GM19452 (cell line): ENCODE measurements around the gene TTYH1.
"Not testable (repeated sequence)": the region's sequence is repeated elsewhere in the genome, so short reads cannot be mapped to it uniquely, and the experiment has no call there.

Source experiments
- ATAC-seq: cut with Tn5 transposase; IDR thresholded peaks from one replicate; pipeline ENCODE4 v1.9.1; 2021; ENCODE audit not compliant: unreplicated experiment

The TTYH1 gene

DNA sequence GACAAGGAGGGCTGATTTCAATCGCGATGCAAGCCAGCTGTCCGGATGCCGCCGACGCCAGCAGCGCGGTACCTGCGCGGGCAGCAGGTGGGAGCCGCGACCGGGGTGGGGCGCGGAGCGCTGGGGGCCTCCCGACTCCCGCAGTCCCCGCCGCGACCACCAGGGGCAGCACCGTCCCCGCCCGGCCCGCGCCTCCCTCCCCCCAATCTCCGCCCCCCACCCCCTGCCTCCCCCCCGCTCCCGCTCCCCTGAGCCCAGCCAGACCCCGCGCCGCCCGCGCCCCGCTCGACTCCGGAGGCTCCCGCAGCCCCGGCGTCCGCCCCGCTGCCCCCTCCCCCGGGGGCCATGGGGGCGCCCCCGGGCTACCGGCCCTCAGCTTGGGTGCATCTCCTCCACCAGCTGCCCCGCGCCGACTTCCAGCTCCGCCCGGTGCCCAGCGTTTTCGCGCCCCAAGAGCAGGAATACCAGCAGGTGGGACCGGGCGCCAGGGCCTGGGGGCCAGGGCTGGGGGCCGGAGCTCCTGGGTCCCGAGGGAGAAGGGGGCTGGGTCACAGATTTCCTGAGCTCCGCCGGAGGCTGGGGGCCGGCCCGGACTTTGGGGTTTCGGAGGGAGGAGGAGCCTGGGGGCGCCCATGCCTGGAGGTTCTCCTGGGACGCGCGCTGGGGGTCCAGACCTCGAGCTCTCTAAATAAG is at the start of gene TTYH1:
TSS of gene TTYH1 (plus strand) at position 257 of the 693 bp plus-strand sequence. CDS start at position 346, 89 bp downstream.
- ATAC-seq, result no peak

GRCh38 chr19:54365798-54366197 is 49.5 kb upstream of the TTYH1 start:
- ATAC-seq, result not testable (repeated sequence)

GRCh38 chr19:54366811-54367210 is 48.5 kb upstream of the TTYH1 start:
- no peak for ATAC-seq

- ATAC-seq, result no peak
Measured at GRCh38 chr19:54369082-54369687, 46.1 kb upstream of the TTYH1 start.

GRCh38 chr19:54369688-54370433 is 45.4 kb upstream of the TTYH1 start:
- ATAC-seq, result not testable (repeated sequence)

GRCh38 chr19:54370434-54370796 is 44.8 kb upstream of the TTYH1 start:
- ATAC-seq, result not testable (repeated sequence)

GRCh38 chr19:54371453-54371852 is 43.8 kb upstream of the TTYH1 start:
- not testable (repeated sequence) for ATAC-seq

- no peak for ATAC-seq
Measured at GRCh38 chr19:54373781-54374631, 41.3 kb upstream of the TTYH1 start.

DNA sequence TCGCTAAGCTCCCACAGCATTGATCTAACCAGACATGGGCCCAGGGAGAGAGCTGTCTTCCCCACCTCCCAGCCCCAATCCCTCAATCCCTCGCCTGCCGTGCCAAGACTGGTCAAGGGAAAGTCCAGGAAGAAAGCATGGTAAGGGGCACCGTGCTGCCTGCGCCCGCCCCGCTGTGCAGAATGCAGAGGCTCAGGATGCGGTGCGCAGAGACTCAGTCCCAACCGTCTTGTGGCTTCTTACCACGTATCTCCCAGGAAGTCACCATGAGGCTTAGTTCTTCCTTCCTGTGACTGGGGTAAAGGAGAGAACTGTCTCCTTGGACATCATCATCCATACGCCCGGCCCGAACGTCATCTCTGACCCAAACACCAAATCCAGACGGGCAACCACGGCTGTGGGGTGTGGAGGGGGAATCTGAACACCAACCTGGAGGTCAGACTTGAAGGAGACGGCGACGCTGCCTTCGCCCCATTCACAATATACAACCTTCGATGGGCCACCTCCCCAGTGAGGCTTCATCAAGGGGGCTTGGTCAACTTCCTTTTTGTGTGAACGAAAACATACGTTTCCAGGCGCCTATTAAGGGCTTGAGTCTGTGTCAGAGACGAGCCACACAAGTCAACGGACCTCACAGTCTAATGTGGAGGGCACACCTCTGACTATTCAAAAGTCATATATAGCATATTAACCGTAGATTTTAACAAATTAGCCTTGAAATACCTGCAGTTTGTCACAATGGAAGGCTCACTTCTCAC is 39.9 kb upstream of the TTYH1 start:
- not testable (repeated sequence) for ATAC-seq

- ATAC-seq, result no peak
Measured at GRCh38 chr19:54376610-54377285, 38.5 kb upstream of the TTYH1 start.

- ATAC-seq, result no peak
Measured at GRCh38 chr19:54379187-54379678, 36.0 kb upstream of the TTYH1 start.

GRCh38 chr19:54380897-54381296 is 34.4 kb upstream of the TTYH1 start:
- no peak for ATAC-seq

GRCh38 chr19:54382041-54382440 is 33.2 kb upstream of the TTYH1 start:
- not testable (repeated sequence) for ATAC-seq

DNA sequence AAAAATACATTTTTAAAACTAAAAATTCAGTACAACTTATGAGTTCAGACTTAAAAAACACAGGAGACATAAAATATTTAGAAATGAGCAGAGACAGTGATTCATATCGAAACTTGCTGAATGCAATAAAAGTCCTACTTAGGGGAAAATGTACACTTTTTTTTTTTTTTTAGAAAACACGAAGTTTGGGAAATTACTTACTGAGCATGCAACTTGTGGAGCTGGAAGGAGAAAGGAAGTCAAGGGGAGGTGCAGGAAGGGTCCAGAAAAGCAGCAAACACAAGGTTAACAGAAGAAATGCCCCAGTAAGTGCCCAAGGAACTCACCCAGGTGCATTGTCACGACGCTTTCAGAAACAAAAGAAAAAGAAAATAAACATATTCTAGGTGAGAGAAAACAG is 31.9 kb upstream of the TTYH1 start:
- no peak for ATAC-seq

DNA sequence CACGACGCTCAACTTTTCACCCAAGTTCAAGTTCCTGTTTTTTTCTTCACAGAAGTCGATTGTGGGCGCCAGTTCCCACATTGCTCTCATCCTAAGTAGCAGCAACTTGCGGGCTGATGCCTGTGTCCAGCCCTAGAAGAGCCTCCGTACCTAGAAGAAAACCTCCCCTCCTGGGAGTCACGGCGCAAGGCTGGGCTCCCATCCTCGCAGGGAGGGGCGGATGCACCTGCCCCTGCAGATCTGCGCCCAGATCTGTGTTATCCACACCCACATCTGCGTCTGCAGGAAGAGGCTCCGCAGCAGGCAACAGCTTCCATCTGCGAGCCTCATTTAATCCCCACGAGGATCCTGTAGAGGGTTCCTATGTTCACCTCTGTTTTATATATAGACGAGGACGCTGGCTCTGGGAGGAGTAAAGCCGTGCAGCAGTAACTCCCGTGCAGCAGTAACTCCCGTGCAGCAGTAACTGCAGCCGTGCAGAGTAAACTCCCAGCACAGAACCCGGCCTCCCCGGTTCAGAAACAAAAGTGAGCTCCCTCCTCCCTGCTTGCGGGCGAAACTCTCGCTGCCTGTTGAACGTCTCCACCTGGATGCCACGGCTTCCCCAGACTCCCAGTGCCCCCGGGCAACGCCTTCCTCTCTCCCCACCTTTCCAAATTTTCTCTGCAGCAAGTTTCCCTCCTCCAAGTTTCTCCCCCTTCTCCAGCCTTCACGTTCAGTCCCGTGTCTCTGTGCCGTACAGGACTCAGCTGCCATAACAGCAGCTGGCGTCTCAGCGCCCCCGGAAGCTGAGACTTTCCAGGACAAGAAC is 27.1 kb upstream of the TTYH1 start:
- ATAC-seq, result no peak

DNA sequence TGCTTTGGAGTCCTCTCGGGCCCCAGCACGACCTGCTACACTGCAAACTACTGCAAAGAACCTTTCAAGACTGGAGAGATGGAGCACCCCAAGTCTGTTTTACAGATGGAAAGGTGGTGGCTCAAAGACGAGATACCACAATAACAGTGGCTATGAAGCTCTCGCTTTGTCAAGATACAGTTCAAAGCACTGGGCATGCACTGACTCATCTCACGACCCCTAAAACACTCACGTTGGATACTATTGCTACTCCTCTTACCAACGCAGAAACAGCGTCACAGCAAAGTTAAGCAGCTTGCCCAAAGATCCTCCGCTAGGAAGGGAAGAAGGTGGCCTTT is 26.5 kb upstream of the TTYH1 start:
- ATAC-seq, result no peak

GRCh38 chr19:54389553-54389952 is 25.7 kb upstream of the TTYH1 start:
- no peak for ATAC-seq

DNA sequence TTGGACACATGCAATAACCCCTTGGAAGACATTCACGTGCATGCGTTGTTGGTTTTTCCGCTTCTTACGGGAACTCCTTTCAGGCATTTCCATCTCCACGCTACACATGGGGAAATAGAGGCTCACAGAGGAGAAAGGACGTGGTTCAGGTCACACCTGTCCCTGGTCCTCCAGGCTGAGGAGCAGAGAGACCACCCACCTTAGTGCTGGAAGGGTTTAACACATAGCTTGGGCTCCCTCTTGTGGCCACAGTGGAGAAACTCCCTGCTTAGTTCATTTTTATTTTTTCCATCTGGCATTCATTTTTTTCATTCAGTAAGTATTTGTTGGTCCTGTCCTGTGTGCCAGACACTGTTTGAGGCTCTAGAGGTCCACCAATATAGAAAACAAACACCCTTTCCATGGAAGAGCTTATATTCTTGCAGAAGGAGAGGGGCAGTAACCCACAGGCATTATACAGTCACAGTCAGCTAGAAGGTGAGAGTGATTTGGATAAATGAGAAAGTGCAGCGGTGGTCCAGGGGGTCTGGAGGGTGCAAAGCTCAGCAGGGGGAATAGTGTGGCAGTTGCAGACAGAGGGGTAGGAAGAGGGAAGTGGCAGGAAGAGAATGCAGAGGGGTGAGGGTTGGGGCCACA is 24.2 kb upstream of the TTYH1 start:
- no peak for ATAC-seq
